Liver (tissue), 3 donors: ENCODE data around the gene OGFR.

Source experiments
- CTCF ChIP-seq: fragments of 150-350 bp; IDR thresholded peaks from 2 replicates; pipeline ENCODE4 v1.5.1; 2017; ENCODE audit warnings: improper control_type of control experiment, low read depth, low read length; ENCODE audit not compliant: missing input control
- FOXA1 ChIP-seq: IDR thresholded peaks from 2 replicates; pipeline ENCODE4 v1.6.1; 2016; ENCODE audit warnings: antibody characterized with exemption
- GABPA ChIP-seq, 2 donors: IDR thresholded peaks in 1 of 2; conservative IDR thresholded peaks in 1 of 2; 2 replicates each; pipeline ENCODE4 v1.6.1; 2016; ENCODE audit warnings: antibody characterized with exemption in 2 of 2, mild to moderate bottlenecking in 1 of 2, moderate library complexity in 1 of 2
- JUND ChIP-seq, 2 donors: IDR thresholded peaks; 2 replicates each; pipeline ENCODE4 v1.6.1; 2016; ENCODE audit warnings: antibody characterized with exemption in 2 of 2
- MAX ChIP-seq: IDR thresholded peaks from 2 replicates; pipeline ENCODE4 v1.6.1; 2016; ENCODE audit warnings: antibody characterized with exemption
- RAD21 ChIP-seq, 2 donors: IDR thresholded peaks; 2 replicates each; pipeline ENCODE4 v1.6.1; 2016; ENCODE audit warnings: antibody characterized with exemption in 2 of 2, mild to moderate bottlenecking in 2 of 2
- REST ChIP-seq: IDR thresholded peaks from 2 replicates; pipeline ENCODE4 v1.6.1; 2016; ENCODE audit warnings: antibody characterized with exemption, mild to moderate bottlenecking
- RXRA ChIP-seq, 2 donors: IDR thresholded peaks; 2 replicates each; pipeline ENCODE4 v1.6.1; 2017 to 2018; ENCODE audit warnings: antibody characterized with exemption in 2 of 2, mild to moderate bottlenecking in 1 of 2
- SP1 ChIP-seq: IDR thresholded peaks from 2 replicates; pipeline ENCODE4 v1.6.1; 2018; ENCODE audit warnings: antibody characterized with exemption, mild to moderate bottlenecking
- TAF1 ChIP-seq: conservative IDR thresholded peaks from 2 replicates; pipeline ENCODE4 v1.6.1; 2016; ENCODE audit warnings: antibody characterized with exemption, mild to moderate bottlenecking
- YY1 ChIP-seq: IDR thresholded peaks from 2 replicates; pipeline ENCODE4 v1.6.1; 2016; ENCODE audit warnings: antibody characterized with exemption, mild to moderate bottlenecking
- ZBTB33 ChIP-seq: IDR thresholded peaks from 2 replicates; pipeline ENCODE4 v1.6.1; 2016; ENCODE audit warnings: antibody characterized with exemption
- donor health status: healthy.
- donor health status: healthy.

GRCh38 chr20:62811320-62811719, 6.7 kb downstream of the OGFR start:
- no peak for TF ChIP-seq CTCF
- no peak for TF ChIP-seq SP1
- no peak for TF ChIP-seq REST
- TF ChIP-seq RAD21 (IDR thresholded peaks at IDR 0.05) = no peak
- no peak for TF ChIP-seq YY1
- TF ChIP-seq MAX = no peak
- TF ChIP-seq GABPA (IDR thresholded peaks at IDR 0.05 in 1 of 2, conservative IDR thresholded peaks at IDR 0.05 in 1 of 2) = no peak
- TF ChIP-seq JUND (IDR thresholded peaks at IDR 0.05) = no peak
- TF ChIP-seq ZBTB33 = no peak
- no peak for TF ChIP-seq TAF1
- no peak for TF ChIP-seq FOXA1
- TF ChIP-seq RXRA (IDR thresholded peaks at IDR 0.05) = no peak
